ENCODE results near the gene CDH4.

- TF ChIP-seq CTCF (IDR thresholded peaks at IDR 0.05 in 8 of 11, conservative IDR thresholded peaks at IDR 0.05 in 3 of 11) (no peak), POLR2A (IDR thresholded peaks at IDR 0.05) (no peak)
Measured at GRCh38 chr20:61909028-61909427, 657.0 kb downstream of the CDH4 start.
